ENCODE results near the gene CPNE2. TPM values are rescaled to one million over a fixed set of nuclear protein-coding genes. Genes with fewer than 3 reads are reported as not detected.

Gene CPNE2
- total RNA-seq, 1 donor from 2014 or later, result 145 TPM

GRCh38 chr16:57125969-57126368 is 33.6 kb downstream of the CPNE2 start:
- Mint-ChIP-seq H3K4me3 (ENCODE audit: unreplicated experiment) (no peak overlapping the region), H3K27ac (ENCODE audit: unreplicated experiment) (peak overlapping the region; percentile 70), H3K27me3 (ENCODE audit: unreplicated experiment) (peaks cover 14% of the 10 kb centered on the region), H3K36me3 (ENCODE audit: low read depth, unreplicated experiment) (peaks cover 59% of the 10 kb centered on the region), H3K9me3 (ENCODE audit: unreplicated experiment) (no peaks in the 10 kb centered on the region), H3K4me1 (ENCODE audit: unreplicated experiment) (no peaks in the 10 kb centered on the region)
- no peak for DNase-seq (ENCODE audit: low spot score)
- TF ChIP-seq CTCF (IDR thresholded peaks at IDR 0.05; ENCODE audit: unreplicated experiment), result no peak

- no peaks in the 10 kb centered on the region for H3K4me1 Mint-ChIP-seq (ENCODE audit: unreplicated experiment)
- TF ChIP-seq CTCF (IDR thresholded peaks at IDR 0.05; ENCODE audit: unreplicated experiment), result no peak
- peak overlapping the region; percentile 17 for H3K4me3 Mint-ChIP-seq (ENCODE audit: unreplicated experiment)
- no peaks in the 10 kb centered on the region for H3K9me3 Mint-ChIP-seq (ENCODE audit: unreplicated experiment)
- peaks cover 14% of the 10 kb centered on the region for H3K27me3 Mint-ChIP-seq (ENCODE audit: unreplicated experiment)
- H3K36me3 Mint-ChIP-seq (ENCODE audit: low read depth, unreplicated experiment), result peaks cover 55% of the 10 kb centered on the region
- no peak for DNase-seq (ENCODE audit: low spot score)
- H3K27ac Mint-ChIP-seq (ENCODE audit: unreplicated experiment), result no peak overlapping the region
Measured at GRCh38 chr16:57126411-57126810, 34.0 kb downstream of the CPNE2 start.

- Mint-ChIP-seq H3K36me3 (ENCODE audit: low read depth, unreplicated experiment) (peaks cover 53% of the 10 kb centered on the region), H3K27me3 (ENCODE audit: unreplicated experiment) (peaks cover 14% of the 10 kb centered on the region), H3K4me1 (ENCODE audit: unreplicated experiment) (peaks cover 2% of the 10 kb centered on the region), H3K4me3 (ENCODE audit: unreplicated experiment) (peak overlapping the region; percentile 29), H3K27ac (ENCODE audit: unreplicated experiment) (no peak overlapping the region), H3K9me3 (ENCODE audit: unreplicated experiment) (no peaks in the 10 kb centered on the region)
- TF ChIP-seq CTCF (IDR thresholded peaks at IDR 0.05; ENCODE audit: unreplicated experiment), result no peak
- DNase-seq (ENCODE audit: low spot score), result no peak
Measured at GRCh38 chr16:57127037-57127763, 34.8 kb downstream of the CPNE2 start.

GRCh38 chr16:57127836-57128235 is 35.5 kb downstream of the CPNE2 start:
- TF ChIP-seq CTCF (IDR thresholded peaks at IDR 0.05; ENCODE audit: unreplicated experiment), result no peak
- Mint-ChIP-seq H3K4me1 (ENCODE audit: unreplicated experiment) (peaks cover 3% of the 10 kb centered on the region), H3K27me3 (ENCODE audit: unreplicated experiment) (peaks cover 14% of the 10 kb centered on the region), H3K4me3 (ENCODE audit: unreplicated experiment) (peak overlapping the region; percentile 29), H3K27ac (ENCODE audit: unreplicated experiment) (peak overlapping the region; percentile 7), H3K9me3 (ENCODE audit: unreplicated experiment) (no peaks in the 10 kb centered on the region), H3K36me3 (ENCODE audit: low read depth, unreplicated experiment) (peaks cover 48% of the 10 kb centered on the region)
- DNase-seq (ENCODE audit: low spot score), result no peak

GRCh38 chr16:57128771-57129389 is 36.5 kb downstream of the CPNE2 start:
- peaks cover 39% of the 10 kb centered on the region for H3K36me3 Mint-ChIP-seq (ENCODE audit: low read depth, unreplicated experiment)
- no peak overlapping the region for H3K27ac Mint-ChIP-seq (ENCODE audit: unreplicated experiment)
- H3K27me3 Mint-ChIP-seq (ENCODE audit: unreplicated experiment), result peaks cover 10% of the 10 kb centered on the region
- no peak for TF ChIP-seq CTCF (IDR thresholded peaks at IDR 0.05; ENCODE audit: unreplicated experiment)
- H3K4me1 Mint-ChIP-seq (ENCODE audit: unreplicated experiment), result peaks cover 3% of the 10 kb centered on the region
- no peaks in the 10 kb centered on the region for H3K9me3 Mint-ChIP-seq (ENCODE audit: unreplicated experiment)
- no peak for DNase-seq (ENCODE audit: low spot score)
- no peak overlapping the region for H3K4me3 Mint-ChIP-seq (ENCODE audit: unreplicated experiment)
